Measurements from ENCODE around the gene TDRD1. TPM values are rescaled to one million over a fixed set of nuclear protein-coding genes. Genes with fewer than 3 reads are reported as not detected.

The TDRD1 gene
- total RNA-seq, 1 donor from 2014 or later, result 0.04 TPM

DNA sequence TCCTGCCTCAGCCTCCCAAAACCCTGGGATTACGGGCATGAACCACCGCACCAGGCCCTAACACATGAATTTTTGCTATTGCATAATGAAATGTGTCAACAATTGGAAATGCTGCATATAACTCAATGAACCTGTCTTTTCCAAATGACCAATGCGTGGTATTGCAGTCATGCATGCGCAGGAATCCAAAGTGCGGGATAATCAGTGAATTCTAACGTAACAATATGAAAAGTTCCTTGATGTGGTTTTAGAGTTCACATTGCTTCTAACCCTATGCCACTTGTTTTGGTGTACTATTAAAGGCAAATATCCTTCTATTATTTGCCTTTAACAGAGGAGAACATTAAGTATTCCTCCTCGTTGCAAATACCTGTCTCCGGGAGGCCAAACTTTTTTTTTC, 10.5 kb downstream of the TDRD1 start:
- Histone ChIP-seq H2AFZ (replicated peaks) (no peak overlapping the region), H3K4me1 (no peaks in the 10 kb centered on the region), H3K4me2 (no peak overlapping the region), H3K27me3 (no peaks in the 10 kb centered on the region), H3K27ac (no peak overlapping the region), H3K9me3 (ENCODE audit: low read depth) (no peaks in the 10 kb centered on the region), H3K4me3 (no peak overlapping the region), H3K36me3 (no peaks in the 10 kb centered on the region), H3F3A (ENCODE audit: low read depth) (no peaks in the 10 kb centered on the region), H3K9ac (no peak overlapping the region), H3K79me2 (ENCODE audit: low read depth) (no peaks in the 10 kb centered on the region), H4K20me1 (ENCODE audit: low read depth) (no peaks in the 10 kb centered on the region)
- no peak overlapping the region for H3K4me3 Mint-ChIP-seq
- no peak for DNase-seq (ENCODE audit: low spot score)
- peaks cover 2% of the 10 kb centered on the region for H3K9me3 Mint-ChIP-seq
- H3K4me1 Mint-ChIP-seq, result no peaks in the 10 kb centered on the region
- peaks cover 4% of the 10 kb centered on the region for H3K27me3 Mint-ChIP-seq (ENCODE audit: insufficient read depth, low read depth)
- TF ChIP-seq EZH2 (IDR thresholded peaks at IDR 0.05), result no peak
- TF ChIP-seq, protein P1, sequence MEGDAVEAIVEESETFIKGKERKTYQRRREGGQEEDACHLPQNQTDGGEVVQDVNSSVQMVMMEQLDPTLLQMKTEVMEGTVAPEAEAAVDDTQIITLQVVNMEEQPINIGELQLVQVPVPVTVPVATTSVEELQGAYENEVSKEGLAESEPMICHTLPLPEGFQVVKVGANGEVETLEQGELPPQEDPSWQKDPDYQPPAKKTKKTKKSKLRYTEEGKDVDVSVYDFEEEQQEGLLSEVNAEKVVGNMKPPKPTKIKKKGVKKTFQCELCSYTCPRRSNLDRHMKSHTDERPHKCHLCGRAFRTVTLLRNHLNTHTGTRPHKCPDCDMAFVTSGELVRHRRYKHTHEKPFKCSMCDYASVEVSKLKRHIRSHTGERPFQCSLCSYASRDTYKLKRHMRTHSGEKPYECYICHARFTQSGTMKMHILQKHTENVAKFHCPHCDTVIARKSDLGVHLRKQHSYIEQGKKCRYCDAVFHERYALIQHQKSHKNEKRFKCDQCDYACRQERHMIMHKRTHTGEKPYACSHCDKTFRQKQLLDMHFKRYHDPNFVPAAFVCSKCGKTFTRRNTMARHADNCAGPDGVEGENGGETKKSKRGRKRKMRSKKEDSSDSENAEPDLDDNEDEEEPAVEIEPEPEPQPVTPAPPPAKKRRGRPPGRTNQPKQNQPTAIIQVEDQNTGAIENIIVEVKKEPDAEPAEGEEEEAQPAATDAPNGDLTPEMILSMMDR (IDR thresholded peaks at IDR 0.05), result no peak
- no peak for TF ChIP-seq EZH2phosphoT487 (IDR thresholded peaks at IDR 0.05)
- H3K36me3 Mint-ChIP-seq, result no peaks in the 10 kb centered on the region
- H3K27ac Mint-ChIP-seq, result no peak overlapping the region

DNA sequence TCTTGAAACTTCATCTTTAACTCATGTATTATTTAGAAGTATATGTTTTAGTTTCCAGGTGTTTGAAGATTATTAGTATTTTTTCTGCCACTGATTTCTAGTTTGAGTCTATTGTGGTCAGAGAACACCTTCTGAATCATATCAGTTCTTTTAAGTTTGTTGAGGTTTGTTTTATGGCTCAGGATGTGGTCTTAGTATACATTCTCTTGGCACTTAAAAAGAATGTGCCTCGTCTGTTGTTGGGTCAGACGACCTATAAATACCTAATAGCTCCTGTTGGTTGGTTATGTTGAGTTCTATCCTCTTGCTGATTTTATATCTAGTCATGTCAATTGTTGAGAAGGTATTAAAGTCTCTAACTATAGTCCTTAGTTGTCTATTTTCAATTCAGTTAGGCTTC, 15.9 kb downstream of the TDRD1 start:
- Histone ChIP-seq H3K27me3 (no peaks in the 10 kb centered on the region), H3K9me3 (ENCODE audit: low read depth) (no peaks in the 10 kb centered on the region), H3K36me3 (no peaks in the 10 kb centered on the region), H3K4me1 (no peaks in the 10 kb centered on the region), H3F3A (ENCODE audit: low read depth) (no peaks in the 10 kb centered on the region), H3K27ac (no peak overlapping the region), H4K20me1 (ENCODE audit: low read depth) (no peaks in the 10 kb centered on the region), H3K4me2 (no peak overlapping the region), H3K79me2 (ENCODE audit: low read depth) (no peaks in the 10 kb centered on the region), H3K4me3 (no peak overlapping the region), H2AFZ (replicated peaks) (no peak overlapping the region), H3K9ac (no peak overlapping the region)
- TF ChIP-seq EZH2 (IDR thresholded peaks at IDR 0.05), result no peak
- TF ChIP-seq, protein P1 (IDR thresholded peaks at IDR 0.05), result no peak
- no peak for TF ChIP-seq EZH2phosphoT487 (IDR thresholded peaks at IDR 0.05)
- Mint-ChIP-seq H3K4me1 (no peaks in the 10 kb centered on the region), H3K9me3 (no peaks in the 10 kb centered on the region), H3K27ac (no peak overlapping the region), H3K4me3 (no peak overlapping the region), H3K36me3 (no peaks in the 10 kb centered on the region), H3K27me3 (ENCODE audit: insufficient read depth, low read depth) (peaks cover 7% of the 10 kb centered on the region)
- no peak for DNase-seq (ENCODE audit: low spot score)

DNA sequence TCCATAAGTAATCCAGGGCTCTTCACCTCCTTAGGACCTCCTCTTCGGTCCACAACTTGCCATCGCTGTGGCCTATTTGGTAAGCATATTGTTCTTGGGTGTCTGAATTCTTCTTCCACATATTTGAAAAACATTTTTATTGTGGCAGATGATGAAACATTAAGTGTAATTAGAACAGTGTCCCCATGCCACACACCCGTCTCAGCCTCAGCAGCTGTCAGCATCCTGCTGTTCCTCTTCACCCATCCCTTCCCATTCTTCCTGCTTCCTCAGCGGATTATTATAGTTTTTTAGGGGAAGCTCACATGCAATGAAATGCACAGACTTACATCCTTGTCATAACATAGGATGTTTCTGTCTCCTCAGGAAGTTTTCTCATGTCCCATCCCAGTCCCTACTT, 20.1 kb downstream of the TDRD1 start:
- no peak overlapping the region for H2AFZ ChIP-seq (replicated peaks)
- no peak for DNase-seq (ENCODE audit: low spot score)
- Mint-ChIP-seq H3K27ac (no peak overlapping the region), H3K4me1 (no peaks in the 10 kb centered on the region), H3K4me3 (no peak overlapping the region), H3K9me3 (no peaks in the 10 kb centered on the region), H3K27me3 (ENCODE audit: insufficient read depth, low read depth) (peaks cover 7% of the 10 kb centered on the region), H3K36me3 (no peaks in the 10 kb centered on the region)
- TF ChIP-seq EZH2phosphoT487 (IDR thresholded peaks at IDR 0.05) (no peak), EZH2 (IDR thresholded peaks at IDR 0.05) (no peak)
- TF ChIP-seq, protein P1 (IDR thresholded peaks at IDR 0.05), result no peak
- H3K27ac ChIP-seq, result no peak overlapping the region
- no peak overlapping the region for H3K4me2 ChIP-seq
- no peaks in the 10 kb centered on the region for H3K36me3 ChIP-seq
- H3K9ac ChIP-seq, result no peak overlapping the region
- no peaks in the 10 kb centered on the region for H3K4me1 ChIP-seq
- no peaks in the 10 kb centered on the region for H3K79me2 ChIP-seq (ENCODE audit: low read depth)
- H3F3A ChIP-seq (ENCODE audit: low read depth), result no peaks in the 10 kb centered on the region
- no peaks in the 10 kb centered on the region for H3K9me3 ChIP-seq (ENCODE audit: low read depth)
- no peaks in the 10 kb centered on the region for H4K20me1 ChIP-seq (ENCODE audit: low read depth)
- no peaks in the 10 kb centered on the region for H3K27me3 ChIP-seq
- no peak overlapping the region for H3K4me3 ChIP-seq
